ENCODE data around the gene HCK.
A peak's percentile ranks its signal among the peaks of the same experiment; 100 is the strongest.
"Not testable (repeated sequence)": the region's sequence is repeated elsewhere in the genome, so short reads cannot be mapped to it uniquely, and the experiment has no call there.

HCK gene

GRCh38 chr20:32029561-32029960 lies 22.5 kb upstream of the HCK start:
- DNase-seq (ENCODE audit: low spot score), result no peak

- peak; percentile 81 for DNase-seq (ENCODE audit: low spot score)
These were observed 20.8 kb upstream of the HCK start for GRCh38 chr20:32031007-32031958.

GRCh38 chr20:32033316-32033715 lies 18.7 kb upstream of the HCK start:
- no peak for DNase-seq (ENCODE audit: low spot score)

DNA sequence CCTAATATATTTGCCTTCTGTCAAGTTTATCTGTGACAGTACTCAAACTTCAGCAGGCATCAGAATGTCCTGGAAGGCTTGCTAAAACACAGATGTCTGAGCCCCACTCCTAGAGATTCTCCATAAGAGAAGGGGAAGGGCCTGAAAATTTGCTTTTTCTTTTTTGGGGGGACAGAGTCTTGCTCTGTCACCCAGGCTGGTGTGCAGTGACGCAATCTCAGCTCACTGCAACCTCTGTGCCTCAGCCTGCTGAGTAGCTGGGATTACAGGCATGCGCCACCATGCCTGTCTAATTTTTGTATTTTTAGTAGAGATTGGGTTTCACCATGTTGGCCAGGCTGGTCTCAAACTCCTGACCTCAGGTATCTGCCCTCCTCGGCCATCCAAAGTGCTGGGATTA lies 18.3 kb upstream of the HCK start:
- not testable (repeated sequence) for DNase-seq (ENCODE audit: low spot score)

GRCh38 chr20:32034581-32035425 lies 17.2 kb upstream of the HCK start:
- peak; percentile 37 for DNase-seq (ENCODE audit: low spot score)

DNA sequence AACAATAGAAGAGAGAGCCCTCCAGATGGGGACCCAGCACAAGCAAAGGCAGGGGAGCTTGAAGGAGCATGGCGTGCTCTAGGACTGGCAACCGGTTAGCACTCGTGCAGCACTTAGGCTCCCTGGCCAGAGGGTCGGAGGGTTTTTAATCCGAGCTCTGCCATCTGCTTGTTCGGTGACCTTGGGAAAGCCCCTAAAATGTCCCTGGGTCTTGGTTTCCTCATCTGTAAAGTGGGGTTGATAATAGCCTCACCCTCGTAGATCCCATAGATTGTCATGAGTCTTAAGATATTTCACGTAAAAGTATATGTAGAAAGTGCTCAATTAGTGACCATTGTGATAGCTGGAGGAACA lies 16.6 kb upstream of the HCK start:
- no peak for DNase-seq (ENCODE audit: low spot score)

DNA sequence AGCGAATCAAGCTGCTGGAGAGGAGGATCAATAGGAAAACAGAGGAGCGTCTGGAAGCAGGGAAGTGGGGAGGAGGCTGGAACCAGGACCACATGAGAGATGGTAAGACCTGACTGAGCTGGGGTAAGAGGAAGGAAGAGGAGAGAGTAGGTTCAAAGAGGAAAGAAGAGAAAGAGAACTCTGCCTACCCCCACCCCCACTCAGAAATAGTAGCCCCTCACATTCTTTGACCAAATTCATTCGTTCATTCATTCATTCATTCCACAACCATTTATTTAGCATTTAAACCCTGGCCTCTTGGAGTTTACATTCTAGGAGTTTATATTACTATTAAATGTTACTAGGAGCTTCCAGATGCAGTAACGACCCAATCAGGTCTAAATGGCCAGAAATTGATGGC lies 15.8 kb upstream of the HCK start:
- no peak for DNase-seq (ENCODE audit: low spot score)

GRCh38 chr20:32036716-32037485 lies 15.1 kb upstream of the HCK start:
- no peak for DNase-seq (ENCODE audit: low spot score)

DNA sequence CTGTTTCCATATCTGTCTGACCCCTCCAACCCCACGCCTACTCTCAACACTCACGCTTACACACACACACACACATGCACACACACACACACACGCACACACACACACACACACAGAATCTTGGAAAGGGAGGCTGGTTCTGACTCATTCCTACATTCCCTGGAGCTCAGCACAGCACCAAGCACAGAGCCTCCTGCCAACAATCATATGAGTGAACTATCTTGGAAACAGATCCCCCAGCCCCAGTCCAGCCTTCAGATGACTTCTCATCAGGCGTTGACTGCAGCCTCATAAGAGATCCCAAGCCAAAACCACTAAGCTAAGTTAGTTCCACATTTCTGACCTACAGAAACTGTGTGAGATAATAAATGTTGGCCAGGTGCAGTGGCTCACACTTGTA lies 14.1 kb upstream of the HCK start:
- no peak for DNase-seq (ENCODE audit: low spot score)

DNA sequence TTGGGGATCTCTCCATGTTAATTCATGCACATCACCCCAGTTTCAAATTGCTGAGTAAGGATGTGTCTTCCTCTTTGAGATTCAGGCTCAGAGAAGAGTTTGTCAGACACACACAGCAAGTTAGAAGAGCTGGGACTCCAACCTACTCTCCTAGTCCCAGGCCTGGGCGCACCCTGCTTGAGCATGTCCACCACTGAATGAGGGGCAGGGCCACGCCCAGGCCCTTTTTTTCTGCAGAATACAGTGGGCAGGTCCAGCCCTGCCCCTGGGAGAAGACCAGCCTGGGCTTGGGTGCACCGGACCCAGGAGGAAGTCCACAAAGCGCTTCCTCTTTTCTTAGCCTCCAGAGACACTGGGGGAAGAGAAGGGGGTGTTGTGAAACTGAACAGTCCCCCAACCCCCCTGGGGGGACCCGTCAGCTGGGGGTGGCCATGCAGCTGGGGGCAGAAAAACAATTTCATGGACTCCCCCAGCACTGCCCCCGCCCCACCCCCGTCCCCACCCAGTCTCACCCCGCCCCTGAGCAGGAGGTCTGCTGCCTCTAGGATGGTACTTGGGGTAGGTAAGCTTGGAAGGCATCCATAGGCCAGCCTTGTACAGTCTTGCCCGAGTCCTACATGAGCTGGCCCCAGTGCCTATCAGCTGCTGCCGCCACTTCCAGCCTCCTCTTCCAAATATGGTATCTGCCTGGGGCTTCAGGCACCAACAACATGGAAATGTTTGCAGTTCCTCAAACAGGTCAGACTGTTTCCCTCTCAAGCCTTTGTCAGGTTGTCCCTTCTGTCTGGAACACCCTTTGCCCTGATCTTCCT lies 11.7 kb upstream of the HCK start:
- peak; percentile 66 for DNase-seq (ENCODE audit: low spot score)

DNA sequence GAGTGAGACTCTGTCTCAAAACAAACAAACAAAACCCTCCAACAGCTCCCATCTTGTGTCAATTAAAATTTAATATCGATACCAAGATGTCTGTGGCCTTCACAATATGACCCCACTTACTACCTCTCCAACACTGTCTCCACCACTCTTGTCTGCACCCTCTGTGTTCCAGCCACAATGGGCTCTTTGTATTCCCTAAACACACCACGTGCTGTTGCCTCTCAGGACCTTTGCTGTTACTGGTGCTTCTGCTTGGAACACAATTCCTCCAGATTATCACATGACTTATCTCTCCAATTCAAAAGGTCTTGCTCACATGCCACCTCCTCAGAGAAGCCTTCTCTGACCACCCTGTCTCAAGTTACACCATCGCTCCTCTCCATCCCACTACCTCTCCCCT lies 6.0 kb upstream of the HCK start:
- no peak for DNase-seq (ENCODE audit: low spot score)

DNA sequence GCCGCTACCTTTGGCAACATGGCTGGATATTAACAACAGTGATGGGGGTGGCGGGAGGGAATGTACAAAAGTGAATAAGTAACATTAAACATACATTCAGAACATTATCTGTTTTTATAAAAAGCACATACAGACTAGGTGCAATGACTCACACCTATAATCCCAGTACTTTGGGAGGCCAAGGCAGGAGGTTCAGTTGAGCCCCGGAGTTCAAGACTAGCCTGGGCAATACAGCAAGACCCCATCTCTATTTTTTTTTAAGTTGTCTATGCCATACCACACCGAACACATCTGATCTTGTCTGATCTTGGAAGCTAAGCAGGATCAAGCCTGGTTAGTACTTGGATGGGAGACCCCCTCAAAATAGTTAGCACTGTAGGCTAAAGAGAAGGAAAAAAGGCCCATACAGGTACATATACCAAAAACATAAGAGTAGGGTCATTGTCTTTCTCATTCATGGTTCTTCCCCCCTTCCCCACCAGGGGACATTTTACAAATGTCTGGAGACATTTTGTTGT lies 1.7 kb upstream of the HCK start:
- DNase-seq (ENCODE audit: low spot score), result no peak

DNA sequence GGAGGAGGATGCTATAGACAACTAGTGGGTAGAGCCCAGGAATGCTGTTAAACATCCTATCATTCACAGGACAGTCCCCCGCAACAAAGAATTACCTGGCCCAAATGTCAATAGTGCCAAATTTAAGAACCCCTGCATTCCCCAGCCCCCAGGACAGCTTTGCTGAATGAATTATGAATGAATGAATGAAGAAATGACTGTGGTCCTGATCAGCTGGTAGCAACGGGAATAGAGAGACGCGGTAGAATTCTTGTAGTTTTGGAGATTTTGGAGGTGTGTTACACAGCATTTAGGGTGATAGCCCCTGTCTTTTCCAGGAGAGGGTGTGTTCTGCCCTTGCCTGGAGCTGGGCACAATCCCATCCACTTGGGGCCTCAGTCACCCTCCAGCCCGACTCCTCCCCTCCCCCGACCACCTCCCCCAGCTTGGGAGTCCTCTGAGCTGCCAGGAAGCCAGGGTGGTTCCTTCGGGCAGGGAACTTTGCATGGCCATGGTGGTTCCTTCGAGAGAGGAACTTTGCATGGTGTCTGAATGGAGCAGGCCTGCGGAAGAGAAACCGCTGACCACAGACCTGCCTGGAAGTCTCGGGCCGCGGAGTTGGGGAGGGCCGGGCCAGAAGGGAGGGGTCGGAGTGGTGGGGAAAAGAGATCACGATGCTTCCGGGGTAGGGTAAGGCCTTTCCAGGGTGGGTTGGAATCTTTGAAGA lies 1.0 kb upstream of the HCK start:
- peak; percentile 48 for DNase-seq (ENCODE audit: low spot score)

DNA sequence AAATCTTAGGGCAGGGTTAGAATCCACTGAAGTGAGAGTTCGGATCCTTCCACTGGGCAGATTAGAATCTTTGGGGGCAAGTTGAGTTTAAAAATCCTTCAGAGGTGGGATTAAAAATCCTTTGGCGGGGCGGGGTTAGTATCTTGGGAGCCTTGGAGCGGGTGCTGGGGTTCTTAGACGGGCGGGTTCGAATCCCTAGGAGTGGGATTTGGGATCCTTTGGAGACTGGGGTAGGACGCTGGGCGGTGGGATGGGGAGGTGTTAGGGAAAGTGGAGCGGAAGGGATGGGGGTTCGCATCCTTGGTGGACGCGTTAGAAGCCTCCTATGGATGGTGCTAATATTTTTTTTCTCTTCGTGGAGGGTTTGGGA lies 337 bp upstream of the HCK start:
- no peak for DNase-seq (ENCODE audit: low spot score)

DNA sequence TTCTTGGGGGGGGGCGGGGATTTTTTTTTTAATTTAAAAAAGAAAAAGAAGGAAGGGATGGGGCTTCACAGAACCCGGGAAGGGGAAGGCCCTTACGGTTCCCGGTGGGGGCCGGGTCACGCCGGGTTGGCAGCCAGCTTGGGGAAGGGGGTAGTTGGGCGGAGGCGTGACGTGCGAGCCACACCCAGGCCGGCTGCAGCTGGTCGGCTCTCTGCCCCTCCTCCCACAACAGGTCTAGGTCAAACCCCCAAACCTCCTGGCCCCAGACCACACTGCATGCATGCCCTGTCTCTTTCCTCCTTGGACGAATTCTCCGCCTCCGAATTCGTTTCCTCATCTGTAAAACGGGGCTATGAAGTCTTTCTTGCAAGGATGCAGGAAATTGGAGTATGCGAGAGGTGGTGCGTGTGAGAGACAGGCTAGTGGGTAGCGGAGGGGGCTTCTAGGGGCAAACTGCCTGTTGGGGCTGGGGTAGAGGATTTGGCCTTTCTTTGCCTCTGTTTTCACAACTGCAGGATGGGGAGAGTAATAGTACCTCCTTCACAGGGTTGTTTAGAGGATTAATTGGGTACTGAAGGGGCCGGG lies 828 bp downstream of the HCK start:
- DNase-seq (ENCODE audit: low spot score), result peak; percentile 40

DNA sequence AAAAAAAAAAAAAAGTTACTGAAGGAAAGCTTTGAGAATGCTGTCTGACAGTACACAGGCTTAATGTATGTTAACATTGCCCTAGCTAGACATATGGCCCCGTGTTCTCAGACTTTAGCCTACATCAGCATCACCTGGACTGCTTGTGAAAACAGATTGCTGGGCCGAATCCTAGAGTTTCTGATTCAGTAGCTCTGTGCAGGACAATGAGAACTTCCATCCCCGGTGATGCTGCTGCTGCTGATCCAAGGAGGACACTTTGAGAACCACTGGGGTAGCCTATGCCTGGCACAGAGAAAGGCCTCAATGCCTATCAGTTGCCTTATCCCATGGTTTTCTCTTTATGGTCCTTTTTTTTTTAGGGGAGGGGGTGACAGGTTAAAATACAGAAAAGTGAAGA lies 1.6 kb downstream of the HCK start:
- no peak for DNase-seq (ENCODE audit: low spot score)

DNA sequence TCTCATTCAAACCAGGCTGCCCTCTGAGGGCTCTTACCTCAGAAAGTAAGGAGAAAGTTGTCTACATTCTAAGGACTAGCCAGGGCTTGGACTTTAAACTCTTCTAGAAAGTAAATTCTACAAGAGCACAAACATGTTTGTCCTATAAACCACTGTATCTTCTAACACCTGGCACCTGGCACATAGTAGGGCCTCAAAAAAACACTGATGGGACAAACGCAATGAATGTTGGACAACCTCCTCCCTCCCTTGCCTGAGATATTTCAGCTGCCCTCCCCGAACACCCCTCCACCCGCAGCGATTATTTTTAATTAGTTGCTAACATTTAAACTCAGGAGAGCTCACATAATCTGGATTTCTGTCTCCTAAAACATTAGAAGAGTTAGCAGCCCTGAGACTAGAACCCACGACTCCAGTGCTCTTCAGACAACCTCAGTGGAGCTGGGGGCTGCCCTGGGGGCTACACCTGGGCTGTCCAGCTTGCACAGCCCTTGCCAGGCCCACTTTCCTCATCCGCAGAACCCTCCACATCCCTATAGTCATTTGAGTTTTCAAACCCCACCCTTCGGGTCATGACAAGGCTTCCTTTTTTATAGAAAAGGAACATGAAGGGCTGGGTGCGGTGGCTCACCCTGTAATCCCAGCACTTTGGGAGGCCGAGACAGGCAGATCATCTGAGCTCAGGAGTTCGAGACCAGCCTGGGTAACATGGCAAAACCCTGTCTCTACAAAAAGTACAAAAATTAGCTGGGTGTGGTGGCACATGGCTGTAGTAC lies 4.9 kb downstream of the HCK start:
- no peak for DNase-seq (ENCODE audit: low spot score)

- DNase-seq (ENCODE audit: low spot score), result no peak
These were observed 5.7 kb downstream of the HCK start for GRCh38 chr20:32057656-32058184.

- DNase-seq (ENCODE audit: low spot score), result no peak
These were observed 7.1 kb downstream of the HCK start for GRCh38 chr20:32059189-32059588.

All from Ammon's horn (tissue), 1 donor.